Neural cell (in vitro differentiated cells): Measurements from ENCODE around the gene BCL11B. TPM values are rescaled to one million over a fixed set of nuclear protein-coding genes. Genes with fewer than 3 reads are reported as not detected.

Experiments used
- H2AFZ ChIP-seq: fragments of 200-600, 300-800 bp; sonication (generic), shearing (Covaris generic); 2 replicates; pipeline ENCODE4 v1.6.0; 2014; ENCODE audit warnings: low read depth, mild to moderate bottlenecking, antibody characterized with exemption, low read length, moderate library complexity
- H3F3A ChIP-seq: fragments of 200-600 bp; shearing (Covaris generic); 2 replicates; pipeline ENCODE4 v1.6.1; 2016; ENCODE audit warnings: mild to moderate bottlenecking, moderate library complexity, mixed read lengths, antibody characterized with exemption, low read length; ENCODE audit not compliant: insufficient read depth, poor library complexity, severe bottlenecking
- H3K27ac ChIP-seq: fragments of 200-600, 300-800 bp; sonication (generic), shearing (Covaris generic); 2 replicates; pipeline ENCODE4 v1.5.1; 2014; ENCODE audit warnings: mild to moderate bottlenecking, low read length, moderate library complexity
- H3K27me3 ChIP-seq: fragments of 300-800, 200-600 bp; sonication (generic), shearing (Covaris generic); 2 replicates; pipeline ENCODE4 v1.6.0; 2014; ENCODE audit warnings: mild to moderate bottlenecking, low read depth, low read length, moderate library complexity; ENCODE audit not compliant: insufficient read depth
- H3K36me3 ChIP-seq: fragments of 300-800, 200-600 bp; sonication (generic), shearing (Covaris generic); 2 replicates; pipeline ENCODE4 v1.5.1; 2014; ENCODE audit warnings: mild to moderate bottlenecking, antibody characterized with exemption, low read length, moderate library complexity; ENCODE audit not compliant: insufficient read depth
- H3K4me2 ChIP-seq: fragments of 300-800, 200-600 bp; sonication (generic), shearing (Covaris generic); 2 replicates; pipeline ENCODE4 v1.6.0; 2014; ENCODE audit warnings: mild to moderate bottlenecking, low read length
- H3K4me3 ChIP-seq: fragments of 300-800, 200-600 bp; sonication (generic), shearing (Covaris generic); 2 replicates; pipeline ENCODE4 v1.5.1; 2014; ENCODE audit warnings: mild to moderate bottlenecking, low read length, moderate library complexity
- H3K79me2 ChIP-seq: fragments of 200-600 bp; shearing (Covaris generic); replicated peaks from 2 replicates; pipeline ENCODE4 v1.6.0; 2014; ENCODE audit warnings: mild to moderate bottlenecking, low read length, moderate library complexity; ENCODE audit not compliant: insufficient read depth
- H3K9ac ChIP-seq: fragments of 300-800, 200-600 bp; sonication (generic), shearing (Covaris generic); 2 replicates; pipeline ENCODE4 v1.6.1; 2016; ENCODE audit warnings: mild to moderate bottlenecking, low read length, mixed read lengths
- H3K9me2 ChIP-seq: fragments of 200-600 bp; shearing (Covaris generic); 2 replicates; pipeline ENCODE4 v1.6.1; 2016; ENCODE audit warnings: mild to moderate bottlenecking, low read length, mixed read lengths; ENCODE audit not compliant: insufficient read depth
- H3K9me3 ChIP-seq: fragments of 200-600, 300-800 bp; sonication (generic), shearing (Covaris generic); 2 replicates; pipeline ENCODE4 v1.6.1; 2016; ENCODE audit warnings: mild to moderate bottlenecking, mixed run types, low read length, moderate library complexity, mixed read lengths
- H4K20me1 ChIP-seq: fragments of 200-600 bp; shearing (Covaris generic); 2 replicates; pipeline ENCODE4 v1.6.1; 2016; ENCODE audit warnings: mild to moderate bottlenecking, mixed run types; ENCODE audit not compliant: insufficient read depth
- EP300 ChIP-seq: fragments of 450-650 bp; conservative IDR thresholded peaks from 2 replicates; pipeline ENCODE4 v1.6.1; 2014; ENCODE audit warnings: antibody characterized with exemption, mild to moderate bottlenecking, moderate library complexity; ENCODE audit not compliant: poor library complexity, severe bottlenecking
- EZH2 ChIP-seq: fragments of 200-600, 300-800 bp; shearing (Covaris generic), sonication (generic); IDR thresholded peaks from 2 replicates; pipeline ENCODE4 v1.6.1; 2014; ENCODE audit warnings: antibody characterized with exemption, low read length, borderline replicate concordance, mild to moderate bottlenecking; ENCODE audit not compliant: insufficient read depth, poor library complexity, severe bottlenecking
- MXI1 ChIP-seq: fragments of 450-650 bp; conservative IDR thresholded peaks from 2 replicates; pipeline ENCODE4 v1.6.1; 2014; ENCODE audit warnings: antibody characterized with exemption, mild to moderate bottlenecking; ENCODE audit not compliant: poor library complexity, severe bottlenecking
- POLR2AphosphoS5 ChIP-seq: IDR thresholded peaks from 2 replicates; pipeline ENCODE4 v1.6.1; 2012
- RAD21 ChIP-seq: fragments of 450-650 bp; conservative IDR thresholded peaks from 2 replicates; pipeline ENCODE4 v1.6.1; 2014; ENCODE audit warnings: antibody characterized with exemption, mild to moderate bottlenecking, moderate library complexity
- SMC3 ChIP-seq: fragments of 450-650 bp; conservative IDR thresholded peaks from 2 replicates; pipeline ENCODE4 v1.6.1; 2014; ENCODE audit warnings: antibody characterized with exemption, mild to moderate bottlenecking, moderate library complexity; ENCODE audit not compliant: poor library complexity
- TAF1 ChIP-seq: IDR thresholded peaks from 2 replicates; pipeline ENCODE4 v1.6.1; 2012; ENCODE audit warnings: low read depth
- polyA plus RNA-seq: library from polyadenylated mRNA; depleted of rRNA; stranded (reverse); fragments of >200 nt; gene quantifications from 2 replicates; pipeline ENCODE4 v1.2.3, GENCODE V29; 2014
- TF ChIP-seq, protein P1 (sequence below): fragments of 450-650 bp; IDR thresholded peaks from 2 replicates; pipeline ENCODE4 v1.5.1; 2014; ENCODE audit warnings: antibody characterized with exemption, mild to moderate bottlenecking, moderate library complexity; ENCODE audit not compliant: poor library complexity, severe bottlenecking
- TF ChIP-seq, protein P2 (sequence below): IDR thresholded peaks from 2 replicates; pipeline ENCODE4 v1.6.1; 2012; ENCODE audit warnings: borderline replicate concordance

BCL11B gene
- polyA plus RNA-seq, 1 donor from 2014 or later: 104 TPM

DNA sequence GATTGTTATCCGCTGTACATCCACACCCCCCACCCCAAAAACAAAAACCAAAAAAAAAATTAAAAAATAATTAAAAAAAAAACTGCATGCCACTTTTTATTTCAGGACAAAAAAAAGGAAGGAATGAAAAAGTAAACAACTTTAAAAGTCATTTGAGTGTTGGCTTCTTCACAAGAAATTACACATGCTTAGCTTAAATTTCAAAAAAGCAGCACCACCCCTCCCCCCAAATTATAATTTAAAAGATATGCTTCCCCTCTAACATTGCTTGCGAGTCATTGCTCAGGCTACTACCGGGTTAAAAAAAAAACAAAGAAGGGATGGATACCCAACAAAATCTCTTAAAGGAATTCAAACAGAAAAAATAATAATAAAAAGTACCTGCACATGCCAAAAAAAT lies 98.5 kb downstream of the BCL11B start:
- Histone ChIP-seq H3K36me3 (peaks cover 12% of the 10 kb centered on the region), H2AFZ (no peak overlapping the region), H3F3A (no peaks in the 10 kb centered on the region), H3K79me2 (peaks cover 48% of the 10 kb centered on the region), H3K4me3 (no peak overlapping the region), H3K4me2 (no peak overlapping the region), H3K9me3 (no peaks in the 10 kb centered on the region), H4K20me1 (peaks cover 37% of the 10 kb centered on the region), H3K27ac (no peak overlapping the region), H3K9me2 (no peaks in the 10 kb centered on the region), H3K9ac (no peak overlapping the region), H3K27me3 (no peaks in the 10 kb centered on the region)
- TF ChIP-seq POLR2AphosphoS5 (no peak), RAD21 (no peak), TAF1 (no peak), SMC3 (no peak), EZH2 (no peak), MXI1 (no peak), EP300 (no peak)
- TF ChIP-seq, protein P1, sequence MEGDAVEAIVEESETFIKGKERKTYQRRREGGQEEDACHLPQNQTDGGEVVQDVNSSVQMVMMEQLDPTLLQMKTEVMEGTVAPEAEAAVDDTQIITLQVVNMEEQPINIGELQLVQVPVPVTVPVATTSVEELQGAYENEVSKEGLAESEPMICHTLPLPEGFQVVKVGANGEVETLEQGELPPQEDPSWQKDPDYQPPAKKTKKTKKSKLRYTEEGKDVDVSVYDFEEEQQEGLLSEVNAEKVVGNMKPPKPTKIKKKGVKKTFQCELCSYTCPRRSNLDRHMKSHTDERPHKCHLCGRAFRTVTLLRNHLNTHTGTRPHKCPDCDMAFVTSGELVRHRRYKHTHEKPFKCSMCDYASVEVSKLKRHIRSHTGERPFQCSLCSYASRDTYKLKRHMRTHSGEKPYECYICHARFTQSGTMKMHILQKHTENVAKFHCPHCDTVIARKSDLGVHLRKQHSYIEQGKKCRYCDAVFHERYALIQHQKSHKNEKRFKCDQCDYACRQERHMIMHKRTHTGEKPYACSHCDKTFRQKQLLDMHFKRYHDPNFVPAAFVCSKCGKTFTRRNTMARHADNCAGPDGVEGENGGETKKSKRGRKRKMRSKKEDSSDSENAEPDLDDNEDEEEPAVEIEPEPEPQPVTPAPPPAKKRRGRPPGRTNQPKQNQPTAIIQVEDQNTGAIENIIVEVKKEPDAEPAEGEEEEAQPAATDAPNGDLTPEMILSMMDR: no peak
- TF ChIP-seq, protein P2, sequence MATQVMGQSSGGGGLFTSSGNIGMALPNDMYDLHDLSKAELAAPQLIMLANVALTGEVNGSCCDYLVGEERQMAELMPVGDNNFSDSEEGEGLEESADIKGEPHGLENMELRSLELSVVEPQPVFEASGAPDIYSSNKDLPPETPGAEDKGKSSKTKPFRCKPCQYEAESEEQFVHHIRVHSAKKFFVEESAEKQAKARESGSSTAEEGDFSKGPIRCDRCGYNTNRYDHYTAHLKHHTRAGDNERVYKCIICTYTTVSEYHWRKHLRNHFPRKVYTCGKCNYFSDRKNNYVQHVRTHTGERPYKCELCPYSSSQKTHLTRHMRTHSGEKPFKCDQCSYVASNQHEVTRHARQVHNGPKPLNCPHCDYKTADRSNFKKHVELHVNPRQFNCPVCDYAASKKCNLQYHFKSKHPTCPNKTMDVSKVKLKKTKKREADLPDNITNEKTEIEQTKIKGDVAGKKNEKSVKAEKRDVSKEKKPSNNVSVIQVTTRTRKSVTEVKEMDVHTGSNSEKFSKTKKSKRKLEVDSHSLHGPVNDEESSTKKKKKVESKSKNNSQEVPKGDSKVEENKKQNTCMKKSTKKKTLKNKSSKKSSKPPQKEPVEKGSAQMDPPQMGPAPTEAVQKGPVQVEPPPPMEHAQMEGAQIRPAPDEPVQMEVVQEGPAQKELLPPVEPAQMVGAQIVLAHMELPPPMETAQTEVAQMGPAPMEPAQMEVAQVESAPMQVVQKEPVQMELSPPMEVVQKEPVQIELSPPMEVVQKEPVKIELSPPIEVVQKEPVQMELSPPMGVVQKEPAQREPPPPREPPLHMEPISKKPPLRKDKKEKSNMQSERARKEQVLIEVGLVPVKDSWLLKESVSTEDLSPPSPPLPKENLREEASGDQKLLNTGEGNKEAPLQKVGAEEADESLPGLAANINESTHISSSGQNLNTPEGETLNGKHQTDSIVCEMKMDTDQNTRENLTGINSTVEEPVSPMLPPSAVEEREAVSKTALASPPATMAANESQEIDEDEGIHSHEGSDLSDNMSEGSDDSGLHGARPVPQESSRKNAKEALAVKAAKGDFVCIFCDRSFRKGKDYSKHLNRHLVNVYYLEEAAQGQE: no peak

DNA sequence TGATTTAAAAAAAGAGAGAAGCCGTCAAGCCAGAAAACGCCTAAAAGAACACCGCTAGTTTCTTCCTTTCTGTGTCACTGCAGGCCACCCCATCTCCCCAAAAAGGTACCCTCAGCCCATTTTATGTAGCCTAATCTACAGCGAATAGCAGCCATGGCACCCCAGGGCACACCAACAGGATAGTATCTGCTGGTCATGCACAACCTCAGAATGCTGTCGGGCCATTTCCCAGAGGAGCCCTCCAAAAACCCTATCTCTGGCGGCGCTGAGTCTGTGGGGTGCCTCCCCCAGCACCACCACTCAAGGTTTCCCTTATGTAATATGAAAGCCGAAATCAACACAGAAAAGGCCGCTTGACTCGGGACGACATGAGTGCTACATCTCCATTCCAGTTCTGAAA lies 98.9 kb downstream of the BCL11B start:
- no peaks in the 10 kb centered on the region for H3K9me2 ChIP-seq

More for the DNA sequence above, 98.9 kb downstream of the BCL11B start:
- peaks cover 12% of the 10 kb centered on the region for H3K36me3 ChIP-seq
- H3K4me3 ChIP-seq: no peak overlapping the region
- no peak overlapping the region for H2AFZ ChIP-seq
- no peak for TF ChIP-seq RAD21
- TF ChIP-seq, protein P1: no peak
- TF ChIP-seq EP300: no peak
- TF ChIP-seq, protein P2: no peak
- no peak for TF ChIP-seq POLR2AphosphoS5
- no peak for TF ChIP-seq TAF1
- no peak for TF ChIP-seq MXI1
- no peak for TF ChIP-seq EZH2
- TF ChIP-seq SMC3: no peak
- H3F3A ChIP-seq: no peaks in the 10 kb centered on the region
- no peaks in the 10 kb centered on the region for H3K27me3 ChIP-seq
- no peak overlapping the region for H3K27ac ChIP-seq
- peaks cover 33% of the 10 kb centered on the region for H4K20me1 ChIP-seq
- no peaks in the 10 kb centered on the region for H3K9me3 ChIP-seq
- no peak overlapping the region for H3K9ac ChIP-seq
- H3K79me2 ChIP-seq: peaks cover 46% of the 10 kb centered on the region
- no peak overlapping the region for H3K4me2 ChIP-seq
